Colonic mucosa (tissue), 4 donors: ENCODE results near the gene CAPG. TPM values are rescaled to one million over a fixed set of nuclear protein-coding genes. Genes with fewer than 3 reads are reported as not detected.

Experiments used
- DNase-seq: peaks from one replicate; pipeline ENCODE4 v3.0.0-alpha.2; 2020
- H3K27ac ChIP-seq: fragments of 200-600 bp; one replicate; pipeline ENCODE4 v1.8.0; 2021
- H3K27me3 ChIP-seq: fragments of 200-600 bp; one replicate; pipeline ENCODE4 v1.8.0; 2021
- H3K36me3 ChIP-seq: fragments of 200-600 bp; one replicate; pipeline ENCODE4 v1.8.0; 2021
- H3K4me1 ChIP-seq: fragments of 200-600 bp; one replicate; pipeline ENCODE4 v1.8.0; 2021; ENCODE audit warnings: mild to moderate bottlenecking
- H3K4me3 ChIP-seq: fragments of 200-600 bp; one replicate; pipeline ENCODE4 v1.8.0; 2021
- H3K9ac ChIP-seq, 2 donors: one replicate each; pipeline ENCODE4 v1.7.0; 2013; ENCODE audit warnings: control low read depth in 2 of 2, low read depth in 2 of 2, low read length in 2 of 2
- H3K9me3 ChIP-seq: fragments of 200-600 bp; one replicate; pipeline ENCODE4 v1.8.0; 2021
- CTCF ChIP-seq: fragments of 200-600 bp; IDR thresholded peaks from one replicate; pipeline ENCODE4 v1.8.0; 2022; ENCODE audit warnings: antibody characterized with exemption, mild to moderate bottlenecking
- intact Hi-C: fragments of 100-400 bp; cut with DNase I; formaldehyde crosslinking; loops from one replicate; pipeline ENCODE4 v1.14.1; 2022
- total RNA-seq, 2 donors: library from RNA; stranded (reverse); fragmentation: NEBNext Ultra II Directional in 1 of 2; extraction: Animal tissue kit (Norgen Biotek cat#: 25700) in 1 of 2; gene quantifications; one replicate each; pipeline ENCODE4 v1.2.1, GENCODE V29; 2021
- donor health status: healthy.
- donor health status: DM: no; HTN: no; CAD: no.
- donor health status: DM: no; HTN: no; CAD: no.

The CAPG gene
- total RNA-seq, 2 donors from 2014 or later = 102 to 105 TPM

DNA sequence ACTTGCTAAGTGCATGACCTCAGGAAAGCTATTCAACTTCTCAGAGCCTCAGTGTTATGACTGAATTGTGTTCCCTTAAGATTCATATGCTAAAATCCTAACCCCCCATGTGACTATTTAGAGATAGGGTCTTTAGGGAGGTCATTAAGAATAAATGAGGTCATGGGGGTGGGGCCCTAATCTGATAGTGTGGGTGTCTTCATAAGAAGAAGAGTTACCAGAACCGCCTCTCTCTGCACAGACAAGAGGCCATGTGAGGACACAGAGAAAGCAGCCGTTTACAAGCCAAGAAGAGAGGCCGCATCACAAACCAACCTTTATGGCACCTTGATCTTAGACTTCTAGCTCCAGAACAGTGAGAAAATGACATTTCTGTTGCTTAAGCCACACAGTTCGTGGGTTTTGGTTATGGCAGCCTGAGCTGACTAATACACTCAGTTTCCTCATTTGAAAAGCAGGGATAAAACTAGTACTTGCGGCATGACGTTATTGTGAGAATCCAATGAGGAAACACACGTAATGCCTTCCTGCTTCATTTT is 18.2 kb upstream of the CAPG start:
- TF ChIP-seq CTCF = no peak
- intact Hi-C loops = no loop called here
- Histone ChIP-seq H3K36me3 (no peaks in the 10 kb centered on the region), H3K27me3 (no peaks in the 10 kb centered on the region), H3K27ac (no peak overlapping the region), H3K9me3 (no peaks in the 10 kb centered on the region), H3K9ac (no peak overlapping the region), H3K4me1 (peaks cover under 1% of the 10 kb centered on the region), H3K4me3 (no peak overlapping the region)
- DNase-seq = no peak

DNA sequence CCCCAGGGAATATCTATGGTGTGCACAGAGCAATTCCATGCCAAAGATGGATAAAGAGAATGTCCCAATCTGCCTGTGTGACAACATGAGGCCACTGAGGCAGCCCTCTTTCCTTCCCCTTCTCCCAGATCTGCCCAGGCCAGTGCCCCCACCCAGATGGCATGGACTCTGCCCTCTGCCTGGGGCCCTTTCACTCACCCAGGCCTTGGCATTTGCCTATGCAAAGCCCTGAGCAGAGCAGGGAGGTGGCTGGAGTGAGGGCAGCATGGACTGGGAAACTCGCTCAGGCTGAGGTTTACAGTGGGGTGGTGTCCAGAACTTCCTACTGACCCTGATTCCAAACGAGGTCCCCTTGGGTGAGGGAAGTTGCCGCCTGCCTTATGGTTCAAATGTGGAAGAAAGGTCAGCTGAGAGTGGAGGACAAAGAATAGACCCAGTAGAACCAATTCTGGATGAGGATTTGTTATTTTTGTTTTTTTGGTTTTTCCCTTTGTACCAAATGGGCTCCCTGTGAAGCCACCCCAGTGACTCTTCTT is 17.2 kb upstream of the CAPG start:
- H3K4me1 ChIP-seq = no peaks in the 10 kb centered on the region

GRCh38 chr2:85425588-85425987 is 15.4 kb upstream of the CAPG start:
- intact Hi-C loops = no loop called here

More for the DNA sequence above, 17.2 kb upstream of the CAPG start:
- intact Hi-C loops = no loop called here
- Histone ChIP-seq H3K4me3 (no peak overlapping the region), H3K27ac (no peak overlapping the region), H3K27me3 (no peaks in the 10 kb centered on the region), H3K36me3 (no peaks in the 10 kb centered on the region), H3K9me3 (no peaks in the 10 kb centered on the region), H3K9ac (no peak overlapping the region)
- no peak for DNase-seq
- no peak for TF ChIP-seq CTCF

DNA sequence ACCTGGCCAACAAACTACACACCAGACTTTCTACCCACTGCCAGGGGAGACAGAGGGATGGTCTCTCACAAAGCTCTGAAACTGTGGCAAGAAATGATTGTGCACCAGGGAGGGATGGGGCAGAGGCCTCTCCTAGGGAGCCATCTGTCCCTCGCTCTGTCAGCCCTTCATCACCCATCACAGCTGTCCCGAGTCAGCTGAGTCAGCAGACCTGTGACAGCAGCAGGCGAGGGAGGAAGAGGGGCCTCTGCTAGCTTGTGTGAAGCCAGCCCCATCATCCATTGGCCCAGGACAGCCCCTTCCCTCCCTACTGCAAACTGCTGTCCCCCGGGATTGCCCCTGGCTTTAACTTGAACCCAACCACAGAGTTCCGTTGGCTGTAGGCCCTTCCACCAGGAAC is 13.4 kb upstream of the CAPG start:
- H3K9ac ChIP-seq = no peak overlapping the region
- intact Hi-C loops = no loop called here
- H3K36me3 ChIP-seq = no peaks in the 10 kb centered on the region
- DNase-seq = no peak
- peaks cover 18% of the 10 kb centered on the region for H3K4me1 ChIP-seq
- H3K27ac ChIP-seq = no peak overlapping the region
- no peaks in the 10 kb centered on the region for H3K27me3 ChIP-seq
- no peak for TF ChIP-seq CTCF
- no peaks in the 10 kb centered on the region for H3K9me3 ChIP-seq
- H3K4me3 ChIP-seq = no peak overlapping the region

More at GRCh38 chr2:85425588-85425987, 15.4 kb upstream of the CAPG start:
- Histone ChIP-seq H3K4me3 (no peak overlapping the region), H3K9me3 (no peaks in the 10 kb centered on the region), H3K4me1 (peaks cover 3% of the 10 kb centered on the region), H3K36me3 (no peaks in the 10 kb centered on the region), H3K27me3 (no peaks in the 10 kb centered on the region), H3K9ac (no peak overlapping the region), H3K27ac (no peak overlapping the region)
- no peak for TF ChIP-seq CTCF
- no peak for DNase-seq

GRCh38 chr2:85422072-85422457 is 11.9 kb upstream of the CAPG start:
- H3K9ac ChIP-seq = peak overlapping the region in 1 of 2 donors; percentile 77

More at GRCh38 chr2:85422072-85422457, 11.9 kb upstream of the CAPG start:
- H3K27me3 ChIP-seq = no peaks in the 10 kb centered on the region
- intact Hi-C loops = no loop called here
- peak overlapping the region; percentile 82 for H3K27ac ChIP-seq
- no peak for DNase-seq
- no peaks in the 10 kb centered on the region for H3K9me3 ChIP-seq
- TF ChIP-seq CTCF = no peak
- peaks cover 22% of the 10 kb centered on the region for H3K4me1 ChIP-seq
- no peaks in the 10 kb centered on the region for H3K36me3 ChIP-seq
- H3K4me3 ChIP-seq = no peak overlapping the region
